ENCODE data around the gene ST3GAL5.

DNA sequence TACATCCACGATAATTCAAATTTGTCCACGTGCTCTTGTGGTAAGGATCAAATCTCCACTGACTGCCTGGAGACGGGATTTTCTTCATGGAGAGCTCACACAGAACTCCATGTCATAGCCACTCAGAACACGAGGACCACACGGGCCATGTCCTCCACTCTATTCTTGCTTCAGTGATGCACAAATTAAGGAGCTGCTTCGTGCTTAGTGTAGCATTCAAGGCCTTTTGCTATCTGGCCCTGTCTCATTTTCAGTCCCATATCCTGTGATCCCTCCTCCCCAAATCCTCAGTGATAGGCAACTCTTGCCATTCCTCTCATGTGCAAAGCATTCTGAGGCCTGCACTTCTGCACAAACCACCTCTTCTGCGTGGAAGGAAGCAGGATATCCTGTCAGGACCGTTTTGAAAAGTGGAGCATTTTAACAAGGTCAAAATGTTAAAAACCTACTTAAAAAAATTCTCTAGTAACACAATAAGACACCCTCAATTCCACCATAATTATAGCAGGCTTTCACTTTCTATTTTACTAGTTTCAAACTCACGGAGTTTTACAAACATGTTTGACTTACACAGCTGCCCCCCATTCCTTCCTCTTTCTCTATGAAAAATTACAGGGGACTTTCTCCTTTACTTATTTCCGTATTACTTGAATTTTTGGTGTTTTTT lies 35.2 kb downstream of the ST3GAL5 start:
- TF ChIP-seq, protein P1, sequence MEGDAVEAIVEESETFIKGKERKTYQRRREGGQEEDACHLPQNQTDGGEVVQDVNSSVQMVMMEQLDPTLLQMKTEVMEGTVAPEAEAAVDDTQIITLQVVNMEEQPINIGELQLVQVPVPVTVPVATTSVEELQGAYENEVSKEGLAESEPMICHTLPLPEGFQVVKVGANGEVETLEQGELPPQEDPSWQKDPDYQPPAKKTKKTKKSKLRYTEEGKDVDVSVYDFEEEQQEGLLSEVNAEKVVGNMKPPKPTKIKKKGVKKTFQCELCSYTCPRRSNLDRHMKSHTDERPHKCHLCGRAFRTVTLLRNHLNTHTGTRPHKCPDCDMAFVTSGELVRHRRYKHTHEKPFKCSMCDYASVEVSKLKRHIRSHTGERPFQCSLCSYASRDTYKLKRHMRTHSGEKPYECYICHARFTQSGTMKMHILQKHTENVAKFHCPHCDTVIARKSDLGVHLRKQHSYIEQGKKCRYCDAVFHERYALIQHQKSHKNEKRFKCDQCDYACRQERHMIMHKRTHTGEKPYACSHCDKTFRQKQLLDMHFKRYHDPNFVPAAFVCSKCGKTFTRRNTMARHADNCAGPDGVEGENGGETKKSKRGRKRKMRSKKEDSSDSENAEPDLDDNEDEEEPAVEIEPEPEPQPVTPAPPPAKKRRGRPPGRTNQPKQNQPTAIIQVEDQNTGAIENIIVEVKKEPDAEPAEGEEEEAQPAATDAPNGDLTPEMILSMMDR (IDR thresholded peaks at IDR 0.05) = no peak
- TF ChIP-seq POLR2A (IDR thresholded peaks at IDR 0.05) (no peak), POLR2AphosphoS5 (IDR thresholded peaks at IDR 0.05) (no peak), EP300 (IDR thresholded peaks at IDR 0.05) (no peak)
